Heart right ventricle (tissue), 16 donors: ENCODE data around the gene SYCP2L. TPM values are rescaled to one million over a fixed set of nuclear protein-coding genes. Genes with fewer than 3 reads are reported as not detected.

Experiments
- ATAC-seq, 8 donors: fragments of 200-7000 bp; cut with Tn5 transposase; one replicate each; pipeline ENCODE4 v1.9.1; 2020; ENCODE audit warnings: mild to moderate bottlenecking in 8 of 8, moderate library complexity in 8 of 8, moderate number of reproducible peaks in 1 of 8
- DNase-seq, 2 donors: peaks; one replicate each; pipeline ENCODE4 v3.0.0-alpha.2; 2020
- H3K27ac ChIP-seq, 10 donors: fragments of 200-600 bp; sonication (generic) in 2 of 10; one replicate each; pipeline versions ENCODE4 v1.5.0 to v1.8.0; 2020 to 2022; ENCODE audit warnings: mild to moderate bottlenecking in 3 of 10
- H3K27me3 ChIP-seq, 7 donors: fragments of 200-600 bp; one replicate each; pipeline ENCODE4 v1.8.0; 2021 to 2022; ENCODE audit warnings: mild to moderate bottlenecking in 2 of 7
- H3K36me3 ChIP-seq, 9 donors: fragments of 200-600 bp; sonication (generic) in 1 of 9; one replicate each; pipeline versions ENCODE4 v1.5.0 to v1.8.0; 2020 to 2022; ENCODE audit warnings: mild to moderate bottlenecking in 2 of 9
- H3K4me1 ChIP-seq, 9 donors: fragments of 200-600 bp; sonication (generic) in 1 of 9; one replicate each; pipeline versions ENCODE4 v1.5.0 to v1.8.0; 2020 to 2022; ENCODE audit warnings: mild to moderate bottlenecking in 4 of 9
- H3K4me3 ChIP-seq, 10 donors: fragments of 200-600 bp; sonication (generic) in 2 of 10; one replicate each; pipeline versions ENCODE4 v1.5.0 to v1.8.0; 2020 to 2022; ENCODE audit warnings: mild to moderate bottlenecking in 7 of 10, moderate library complexity in 2 of 10
- H3K9me3 ChIP-seq, 11 donors: fragments of 200-600 bp in 10 of 11; sonication (generic) in 2 of 11; one replicate each; pipeline versions ENCODE4 v1.5.0 to v1.8.0; 2013 to 2022; ENCODE audit warnings: mild to moderate bottlenecking in 2 of 11, control low read depth in 1 of 11, moderate library complexity in 1 of 11
- CTCF ChIP-seq, 9 donors: fragments of 200-600 bp; sonication (generic) in 2 of 9; IDR thresholded peaks; one replicate each; pipeline versions ENCODE4 v1.5.0 to v1.8.0; 2021 to 2022; ENCODE audit warnings: antibody characterized with exemption in 9 of 9, mild to moderate bottlenecking in 5 of 9, moderate library complexity in 1 of 9
- WGBS, 2 donors: extraction: QIAGEN DNeasy Blood & Tissue Kit; methylation state at CpG; one replicate each; pipeline ENCODE4 v1.1.7; 2013; ENCODE audit warnings: inconsistent platforms in 1 of 2; 5-methylcytosine and 5-hydroxymethylcytosine counted together
- intact Hi-C, 10 donors: fragments of 100-400 bp; cut with DNase I; formaldehyde crosslinking; loops; one replicate each; pipeline versions ENCODE4 v1.11.1 to v1.14.2; 2022
- polyA plus RNA-seq, 2 donors: library from polyadenylated mRNA; stranded (reverse); fragments of 200-250 nt; gene quantifications; one replicate each; pipeline ENCODE4 v1.2.3, GENCODE V29; 2013
- total RNA-seq, 10 donors: library from RNA; stranded (reverse); fragmentation: NEBNext Ultra II Directional in 3 of 10; extraction: Animal tissue kit (Norgen Biotek cat#: 25700) in 3 of 10; gene quantifications; one replicate each; pipeline versions ENCODE4 v1.2.1 to v1.2.4, GENCODE V29; 2021 to 2023
- donor health status: Arrhythmogenic right ventricular cardiomyopathy.
- donor health status: ischemic (EF 13 %, LVEDD 7.1; RV severe dilation, severe dysfunction).
- donor health status: healthy with polysubstance abuse.
- donor health status: DM: no; HTN: yes; CAD: no.
- donor health status: DM: no; HTN: no; CAD: no.
- donor health status: ischemic (EF 25% LVEDD 6.9; RV normal size, moderate dysfunction).
- donor health status: ischemic (EF 25% LVEDD 5.7; RV mildly dilated, moderate dysfunction).
- donor health status: healthy.
- donor health status: DM: yes; HTN: yes; CAD: no.
- donor health status: Ischemic cardiomyopathy.
- donor health status: ischemic (EF 35%, LVEDD 5.7; RV mildly dilated, moderate dysfunction).
- donor health status: nonischemic (EF 11% LVEDD 7.7; RV severe dilation, severe dysfunction).
- donor health status: DM: yes; HTN: yes; CAD: no.
- donor health status: PGD.
- donor health status: ischemic (EF 29% LVEDD 5.4; RV normal size, mild dysfunction).
- donor health status: nonischemic (EF 23%, LVEDD 6.1; RV moderate dilation, normal function).

Gene SYCP2L
- total and polyA plus RNA-seq, 12 donors: 0.11 to 2.4 (median 0.37) TPM

GRCh38 chr6:10961837-10962236, 75.0 kb downstream of the SYCP2L start:
- 80 to 83% methylated on average over 3 of the region's 3 CpGs for WGBS, 2 donors
- intact Hi-C loops: no loop called here

GRCh38 chr6:10962673-10963072, 75.8 kb downstream of the SYCP2L start:
- no peak overlapping the region for H3K27ac ChIP-seq
- H3K4me1 ChIP-seq: peaks cover 0 to 4% (median 0%) of the 10 kb centered on the region in 9 donors
- WGBS, 2 donors: 55 to 61% methylated on average over 1 of the region's 1 CpG
- no peaks in the 10 kb centered on the region for H3K36me3 ChIP-seq
- no peaks in the 10 kb centered on the region for H3K27me3 ChIP-seq
- ATAC-seq (no peak), DNase-seq (no peak)
- no peak for TF ChIP-seq CTCF (IDR thresholded peaks at IDR 0.05)
- intact Hi-C loops: no loop called here
- no peak overlapping the region for H3K4me3 ChIP-seq
- peaks cover 0 to 22% (median 9%) of the 10 kb centered on the region in 11 donors for H3K9me3 ChIP-seq

More at GRCh38 chr6:10961837-10962236, 75.0 kb downstream of the SYCP2L start:
- Histone ChIP-seq H3K36me3 (no peaks in the 10 kb centered on the region), H3K4me1 (peaks cover 0 to 4% (median 0%) of the 10 kb centered on the region in 9 donors), H3K9me3 (peaks cover 0 to 15% (median 9%) of the 10 kb centered on the region in 11 donors), H3K27ac (no peak overlapping the region), H3K4me3 (no peak overlapping the region), H3K27me3 (no peaks in the 10 kb centered on the region)
- ATAC-seq (no peak), DNase-seq (no peak)
- TF ChIP-seq CTCF (IDR thresholded peaks at IDR 0.05): no peak

- no peaks in the 10 kb centered on the region for H3K36me3 ChIP-seq
- no peaks in the 10 kb centered on the region for H3K27me3 ChIP-seq
- H3K4me1 ChIP-seq: peaks cover 0 to 4% (median 0%) of the 10 kb centered on the region in 9 donors
- H3K9me3 ChIP-seq: peaks cover 0 to 25% (median 9%) of the 10 kb centered on the region in 11 donors
- no peak overlapping the region for H3K27ac ChIP-seq
- 63 to 71% methylated on average over 2 of the region's 2 CpGs for WGBS, 2 donors
- intact Hi-C loops: no loop called here
- no peak overlapping the region for H3K4me3 ChIP-seq
- ATAC-seq (no peak), DNase-seq (no peak)
- no peak for TF ChIP-seq CTCF (IDR thresholded peaks at IDR 0.05)
These were observed 76.3 kb downstream of the SYCP2L start for GRCh38 chr6:10963113-10963512.

GRCh38 chr6:10964684-10965083, 77.8 kb downstream of the SYCP2L start:
- Histone ChIP-seq H3K36me3 (no peaks in the 10 kb centered on the region), H3K27me3 (no peaks in the 10 kb centered on the region), H3K4me3 (no peak overlapping the region), H3K27ac (no peak overlapping the region), H3K9me3 (peaks cover 0 to 25% (median 9%) of the 10 kb centered on the region in 11 donors), H3K4me1 (peaks cover 0 to 4% (median 0%) of the 10 kb centered on the region in 9 donors)
- WGBS, 2 donors: 84 to 88% methylated on average over 1 of the region's 1 CpG
- no peak for TF ChIP-seq CTCF (IDR thresholded peaks at IDR 0.05)
- intact Hi-C loops: no loop called here
- ATAC-seq: no peak
- DNase-seq: no peak
